Neuronal stem cell (in vitro differentiated cells): ENCODE results near the gene IFTAP.

ENCODE experiments used
- DNase-seq: peaks from one replicate; pipeline ENCODE4 v3.0.0-alpha.2; 2013; ENCODE audit warnings: low spot score
- H2AFZ ChIP-seq: one replicate; pipeline ENCODE4 v1.6.1; 2013; ENCODE audit warnings: mild to moderate bottlenecking, low read length, inconsistent platforms
- H2AK5ac ChIP-seq: 2 replicates; pipeline ENCODE4 v1.6.1; 2013; ENCODE audit warnings: low read depth, mild to moderate bottlenecking, inconsistent platforms, low read length, moderate library complexity, mixed read lengths
- H2BK120ac ChIP-seq: 2 replicates; pipeline ENCODE4 v1.6.1; 2013; ENCODE audit warnings: low read depth, mild to moderate bottlenecking, inconsistent platforms, low read length, moderate library complexity, mixed read lengths
- H2BK12ac ChIP-seq: one replicate; pipeline ENCODE4 v1.6.1; 2013; ENCODE audit warnings: low read length, inconsistent platforms
- H2BK15ac ChIP-seq: 2 replicates; pipeline ENCODE4 v1.6.1; 2013; ENCODE audit warnings: mild to moderate bottlenecking, low read length, inconsistent platforms, mixed read lengths
- H2BK5ac ChIP-seq: one replicate; pipeline ENCODE4 v1.6.1; 2013; ENCODE audit warnings: inconsistent platforms, mild to moderate bottlenecking, low read length, moderate library complexity
- H3K14ac ChIP-seq: one replicate; pipeline ENCODE4 v1.6.1; 2013; ENCODE audit warnings: low read length, inconsistent platforms
- H3K18ac ChIP-seq: 2 replicates; pipeline ENCODE4 v1.6.1; 2013; ENCODE audit warnings: low read length, inconsistent platforms
- H3K23ac ChIP-seq: 2 replicates; pipeline ENCODE4 v1.6.1; 2013; ENCODE audit warnings: low read depth, mild to moderate bottlenecking, mixed read lengths, low read length, inconsistent platforms; ENCODE audit not compliant: poor library complexity
- H3K27ac ChIP-seq: replicated peaks from 3 replicates; pipeline ENCODE4 v1.5.1; 2013; ENCODE audit warnings: low read length, inconsistent platforms
- H3K27me3 ChIP-seq, 3 experiments: 2 replicates each; pipeline ENCODE4 v1.6.1; 2013; ENCODE audit warnings: low read length in 3 of 3, mild to moderate bottlenecking in 2 of 3, inconsistent platforms in 1 of 3, low read depth in 1 of 3, mixed read lengths in 1 of 3, moderate library complexity in 1 of 3; ENCODE audit not compliant: control insufficient read depth in 3 of 3, insufficient read depth in 3 of 3
- H3K36me3 ChIP-seq, 2 donors: replicated peaks in 1 of 2; 2 replicates each; pipeline ENCODE4 v1.6.1; 2013; ENCODE audit warnings: low read length in 2 of 2; ENCODE audit not compliant: control insufficient read depth in 2 of 2, insufficient read depth in 2 of 2
- H3K4ac ChIP-seq: 2 replicates; pipeline ENCODE4 v1.6.1; 2013; ENCODE audit warnings: inconsistent platforms, mild to moderate bottlenecking, low read length, moderate library complexity
- H3K4me1 ChIP-seq, 2 donors: 1 replicate in 1 of 2; 2 replicates in 1 of 2; pipeline ENCODE4 v1.6.1; 2013; ENCODE audit warnings: low read length in 2 of 2, low read depth in 1 of 2; ENCODE audit not compliant: control insufficient read depth in 2 of 2, insufficient read depth in 1 of 2
- H3K4me2 ChIP-seq: one replicate; pipeline ENCODE4 v1.6.1; 2013; ENCODE audit warnings: mild to moderate bottlenecking, low read length, inconsistent platforms; ENCODE audit not compliant: insufficient read depth, poor library complexity, severe bottlenecking
- H3K4me3 ChIP-seq, 2 donors: 2 replicates each; pipeline ENCODE4 v1.5.1; 2013; ENCODE audit warnings: low read length in 2 of 2, mild to moderate bottlenecking in 2 of 2, inconsistent platforms in 1 of 2, moderate library complexity in 1 of 2
- H3K79me1 ChIP-seq: one replicate; pipeline ENCODE4 v1.6.1; 2013; ENCODE audit warnings: low read depth, mild to moderate bottlenecking, inconsistent platforms, low read length, moderate library complexity
- H3K9ac ChIP-seq: one replicate; pipeline ENCODE4 v1.6.1; 2013; ENCODE audit warnings: mild to moderate bottlenecking, low read depth, low read length, inconsistent platforms; ENCODE audit not compliant: poor library complexity
- H3K9me3 ChIP-seq, 2 donors: replicated peaks in 1 of 2; 2 replicates each; pipeline versions ENCODE3 to v1.6.1; 2013; ENCODE audit warnings: low read length in 2 of 2, mild to moderate bottlenecking in 2 of 2, inconsistent platforms in 1 of 2, low read depth in 1 of 2, mixed read lengths in 1 of 2, moderate library complexity in 1 of 2; ENCODE audit not compliant: control insufficient read depth in 2 of 2, insufficient read depth in 1 of 2
- H4K8ac ChIP-seq: one replicate; pipeline ENCODE4 v1.6.1; 2013; ENCODE audit warnings: low read depth, mild to moderate bottlenecking, inconsistent platforms, low read length, moderate library complexity
- H4K91ac ChIP-seq: one replicate; pipeline ENCODE4 v1.6.1; 2013; ENCODE audit warnings: low read length, low read depth, mild to moderate bottlenecking, inconsistent platforms; ENCODE audit not compliant: poor library complexity
- WGBS, 2 donors: extraction: QIAGEN DNeasy Blood & Tissue Kit; methylation state at CpG; one replicate each; pipeline ENCODE4 v1.1.7; 2013; ENCODE audit warnings: missing lambda C conversion rate in 2 of 2, mixed read lengths in 1 of 2; ENCODE audit not compliant: insufficient read length in 2 of 2, insufficient replicate concordance in 1 of 2; ENCODE audit errors: extremely low coverage in 2 of 2; 5-methylcytosine and 5-hydroxymethylcytosine counted together

The IFTAP gene

GRCh38 chr11:36591433-36591832 is 2.9 kb upstream of the IFTAP start:
- Histone ChIP-seq H2AFZ (no peak overlapping the region), H2BK12ac (no peak overlapping the region), H3K27ac (no peak overlapping the region), H4K8ac (no peak overlapping the region), H4K91ac (no peak overlapping the region), H3K36me3 (no peaks in the 10 kb centered on the region), H3K4me2 (no peak overlapping the region), H3K4me1 (no peaks in the 10 kb centered on the region), H2BK5ac (no peak overlapping the region), H2BK120ac (no peak overlapping the region), H3K18ac (no peak overlapping the region), H2AK5ac (no peak overlapping the region), H3K9ac (no peak overlapping the region), H3K79me1 (no peaks in the 10 kb centered on the region), H3K14ac (no peak overlapping the region), H3K9me3 (no peaks in the 10 kb centered on the region), H3K23ac (no peak overlapping the region), H3K4ac (no peak overlapping the region), H2BK15ac (no peak overlapping the region), H3K27me3 (peaks cover 0 to 41% (median 10%) of the 10 kb centered on the region in 3 experiments), H3K4me3 (no peak overlapping the region)
- WGBS, 2 donors: no CpG with 5 or more reads among the region's 1 CpG
- no peak for DNase-seq

GRCh38 chr11:36596880-36597279 is 2.6 kb downstream of the IFTAP start:
- Histone ChIP-seq H2AFZ (no peak overlapping the region), H3K9ac (no peak overlapping the region), H3K4me2 (no peak overlapping the region), H3K27ac (no peak overlapping the region), H3K4me1 (no peaks in the 10 kb centered on the region), H2BK15ac (no peak overlapping the region), H3K18ac (no peak overlapping the region), H2BK12ac (no peak overlapping the region), H3K9me3 (no peaks in the 10 kb centered on the region), H3K4me3 (no peak overlapping the region), H2BK120ac (no peak overlapping the region), H3K14ac (no peak overlapping the region), H2BK5ac (no peak overlapping the region), H2AK5ac (no peak overlapping the region), H3K4ac (no peak overlapping the region), H3K27me3 (peaks cover 0 to 8% (median 2%) of the 10 kb centered on the region in 3 experiments), H3K36me3 (no peaks in the 10 kb centered on the region), H4K91ac (no peak overlapping the region), H3K79me1 (no peaks in the 10 kb centered on the region), H3K23ac (no peak overlapping the region), H4K8ac (no peak overlapping the region)
- DNase-seq: no peak

- no peak for DNase-seq
- no peak within 1 kb of the TSS for H2BK12ac ChIP-seq
- no peak within 1 kb of the TSS for H3K4me3 ChIP-seq
- no peak within 1 kb of the TSS for H3K18ac ChIP-seq
- no CpG with 5 or more reads among the region's 2 CpGs for WGBS, 2 donors
- peaks cover 0 to 2% (median 0%) of the 10 kb centered on the region in 3 experiments for H3K27me3 ChIP-seq
- H3K36me3 ChIP-seq: no peaks in the 10 kb centered on the region
- no peak within 1 kb of the TSS for H2BK15ac ChIP-seq
- no peak within 1 kb of the TSS for H3K4me2 ChIP-seq
- no peak within 1 kb of the TSS for H2BK120ac ChIP-seq
- no peak within 1 kb of the TSS for H2AFZ ChIP-seq
- H3K27ac ChIP-seq: no peak within 1 kb of the TSS
- no peak within 1 kb of the TSS for H3K9ac ChIP-seq
- H2BK5ac ChIP-seq: no peak within 1 kb of the TSS
- H3K4me1 ChIP-seq: no peaks in the 10 kb centered on the region
- no peak within 1 kb of the TSS for H3K4ac ChIP-seq
- H3K14ac ChIP-seq: no peak within 1 kb of the TSS
- H2AK5ac ChIP-seq: no peak within 1 kb of the TSS
- H3K9me3 ChIP-seq: no peaks in the 10 kb centered on the region
- no peak within 1 kb of the TSS for H4K8ac ChIP-seq
- no peaks in the 10 kb centered on the region for H3K79me1 ChIP-seq
- H3K23ac ChIP-seq: no peak within 1 kb of the TSS
- no peak within 1 kb of the TSS for H4K91ac ChIP-seq
Observed at GRCh38 chr11:36598051-36598450, 3.7 kb downstream of the IFTAP start, which contains the start of gene RAG2. Gene RAG2 (minus strand): TSS chr11:36598236. CDS start chr11:36594168, 4,068 bp downstream.

- H2BK5ac ChIP-seq: no peak overlapping the region
- WGBS, 2 donors: no CpG with 5 or more reads among the region's 7 CpGs
- DNase-seq: no peak
- H3K9ac ChIP-seq: no peak overlapping the region
- no peak overlapping the region for H3K4me3 ChIP-seq
- H3K9me3 ChIP-seq: no peaks in the 10 kb centered on the region
- H3K4me1 ChIP-seq: no peaks in the 10 kb centered on the region
- no peak overlapping the region for H4K8ac ChIP-seq
- no peak overlapping the region for H3K14ac ChIP-seq
- no peak overlapping the region for H2AK5ac ChIP-seq
- no peak overlapping the region for H2AFZ ChIP-seq
- H4K91ac ChIP-seq: no peak overlapping the region
- H3K18ac ChIP-seq: no peak overlapping the region
- H3K27ac ChIP-seq: no peak overlapping the region
- no peaks in the 10 kb centered on the region for H3K27me3 ChIP-seq
- no peak overlapping the region for H3K4ac ChIP-seq
- no peak overlapping the region for H2BK120ac ChIP-seq
- H3K36me3 ChIP-seq: no peaks in the 10 kb centered on the region
- H3K23ac ChIP-seq: no peak overlapping the region
- no peak overlapping the region for H3K4me2 ChIP-seq
- H3K79me1 ChIP-seq: no peaks in the 10 kb centered on the region
- H2BK15ac ChIP-seq: no peak overlapping the region
- no peak overlapping the region for H2BK12ac ChIP-seq
Observed at GRCh38 chr11:36600180-36600579, 5.9 kb downstream of the IFTAP start.
